Measurements from ENCODE around the gene ARL15. TPM values are rescaled to one million over a fixed set of nuclear protein-coding genes. Genes with fewer than 3 reads are reported as not detected.

The ARL15 gene
- total and polyA plus RNA-seq, 9 of the 15 experiments (the other 6 are each of a cell fraction or from before 2014, with no cell fraction given) = 18.5 to 80.4 (median 57.0) TPM

DNA sequence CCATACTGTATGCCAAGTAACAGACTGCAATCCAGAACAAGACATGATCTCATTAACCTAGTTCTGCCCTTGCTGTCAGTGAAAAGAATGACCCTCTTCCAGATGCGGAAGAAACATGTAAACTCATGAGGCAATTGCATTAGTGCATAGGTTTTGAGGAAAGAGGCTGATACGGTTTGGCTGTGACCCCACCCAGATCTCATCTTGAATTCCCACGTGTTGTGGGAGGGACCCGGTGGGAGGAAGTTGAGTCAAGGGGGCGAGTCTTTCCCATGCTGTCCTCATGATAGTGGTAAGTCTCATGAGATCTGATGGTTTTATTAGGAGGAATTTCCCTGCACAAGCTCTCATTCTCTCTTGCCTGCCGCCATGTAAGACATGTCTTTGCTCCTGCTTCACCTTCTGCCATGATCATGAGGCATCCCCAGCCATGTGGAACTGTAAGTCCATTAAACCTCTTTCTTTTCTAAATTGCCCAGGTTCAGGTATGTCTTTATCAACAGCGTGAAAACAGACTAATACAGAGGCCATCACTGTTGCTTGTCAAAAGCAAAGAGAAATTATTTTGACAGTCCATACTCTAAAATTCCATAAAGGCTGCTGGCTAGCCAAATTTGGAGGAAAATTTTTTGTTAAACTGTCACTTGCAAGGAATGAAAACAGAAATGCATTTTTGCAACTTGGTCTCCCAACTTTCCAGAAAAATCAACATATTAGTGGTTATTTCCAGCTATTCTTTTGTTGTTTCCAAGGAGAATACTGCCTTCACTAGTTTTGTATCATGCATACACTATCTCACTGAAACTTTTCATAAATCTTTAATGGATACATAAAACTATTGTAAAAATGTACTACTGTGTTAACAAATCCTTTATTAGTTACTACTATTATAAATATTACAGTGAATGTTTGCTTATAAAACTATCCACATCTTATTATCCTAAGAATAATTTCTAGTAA is 3.2 kb upstream of the ARL15 start (continued):
- no peak for TF ChIP-seq MBD2 (IDR thresholded peaks at IDR 0.05; ENCODE audit: borderline replicate concordance, low read depth)
- TF ChIP-seq, protein P1, sequence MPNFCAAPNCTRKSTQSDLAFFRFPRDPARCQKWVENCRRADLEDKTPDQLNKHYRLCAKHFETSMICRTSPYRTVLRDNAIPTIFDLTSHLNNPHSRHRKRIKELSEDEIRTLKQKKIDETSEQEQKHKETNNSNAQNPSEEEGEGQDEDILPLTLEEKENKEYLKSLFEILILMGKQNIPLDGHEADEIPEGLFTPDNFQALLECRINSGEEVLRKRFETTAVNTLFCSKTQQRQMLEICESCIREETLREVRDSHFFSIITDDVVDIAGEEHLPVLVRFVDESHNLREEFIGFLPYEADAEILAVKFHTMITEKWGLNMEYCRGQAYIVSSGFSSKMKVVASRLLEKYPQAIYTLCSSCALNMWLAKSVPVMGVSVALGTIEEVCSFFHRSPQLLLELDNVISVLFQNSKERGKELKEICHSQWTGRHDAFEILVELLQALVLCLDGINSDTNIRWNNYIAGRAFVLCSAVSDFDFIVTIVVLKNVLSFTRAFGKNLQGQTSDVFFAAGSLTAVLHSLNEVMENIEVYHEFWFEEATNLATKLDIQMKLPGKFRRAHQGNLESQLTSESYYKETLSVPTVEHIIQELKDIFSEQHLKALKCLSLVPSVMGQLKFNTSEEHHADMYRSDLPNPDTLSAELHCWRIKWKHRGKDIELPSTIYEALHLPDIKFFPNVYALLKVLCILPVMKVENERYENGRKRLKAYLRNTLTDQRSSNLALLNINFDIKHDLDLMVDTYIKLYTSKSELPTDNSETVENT (CRISPR knock-in tag; IDR thresholded peaks at IDR 0.05) = no peak
- TF ChIP-seq RUNX1 (IDR thresholded peaks at IDR 0.05; ENCODE audit: low read depth) = no peak
- no peak for TF ChIP-seq U2AF1 (optimal IDR thresholded peaks at IDR 0.05; ENCODE audit: low read depth, low read length)
- TF ChIP-seq HDAC1 (IDR thresholded peaks at IDR 0.05) = peak in 1 of 2 experiments; percentile 90; a peak in 2 of 4 replicates
- peak; percentile 63; the same call in 1 of the 2 replicates for TF ChIP-seq ESRRA (IDR thresholded peaks at IDR 0.05; ENCODE audit: borderline replicate concordance, low read depth)
- TF ChIP-seq, protein P2, sequence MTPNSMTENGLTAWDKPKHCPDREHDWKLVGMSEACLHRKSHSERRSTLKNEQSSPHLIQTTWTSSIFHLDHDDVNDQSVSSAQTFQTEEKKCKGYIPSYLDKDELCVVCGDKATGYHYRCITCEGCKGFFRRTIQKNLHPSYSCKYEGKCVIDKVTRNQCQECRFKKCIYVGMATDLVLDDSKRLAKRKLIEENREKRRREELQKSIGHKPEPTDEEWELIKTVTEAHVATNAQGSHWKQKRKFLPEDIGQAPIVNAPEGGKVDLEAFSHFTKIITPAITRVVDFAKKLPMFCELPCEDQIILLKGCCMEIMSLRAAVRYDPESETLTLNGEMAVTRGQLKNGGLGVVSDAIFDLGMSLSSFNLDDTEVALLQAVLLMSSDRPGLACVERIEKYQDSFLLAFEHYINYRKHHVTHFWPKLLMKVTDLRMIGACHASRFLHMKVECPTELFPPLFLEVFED (CRISPR knock-in tag; conservative IDR thresholded peaks at IDR 0.05) = no peak
- TF ChIP-seq FOXA1 (IDR thresholded peaks at IDR 0.05; ENCODE audit: borderline replicate concordance) = no peak
- TF ChIP-seq FOXJ3 (CRISPR knock-in tag; IDR thresholded peaks at IDR 0.05) = no peak
- TF ChIP-seq, protein P3, sequence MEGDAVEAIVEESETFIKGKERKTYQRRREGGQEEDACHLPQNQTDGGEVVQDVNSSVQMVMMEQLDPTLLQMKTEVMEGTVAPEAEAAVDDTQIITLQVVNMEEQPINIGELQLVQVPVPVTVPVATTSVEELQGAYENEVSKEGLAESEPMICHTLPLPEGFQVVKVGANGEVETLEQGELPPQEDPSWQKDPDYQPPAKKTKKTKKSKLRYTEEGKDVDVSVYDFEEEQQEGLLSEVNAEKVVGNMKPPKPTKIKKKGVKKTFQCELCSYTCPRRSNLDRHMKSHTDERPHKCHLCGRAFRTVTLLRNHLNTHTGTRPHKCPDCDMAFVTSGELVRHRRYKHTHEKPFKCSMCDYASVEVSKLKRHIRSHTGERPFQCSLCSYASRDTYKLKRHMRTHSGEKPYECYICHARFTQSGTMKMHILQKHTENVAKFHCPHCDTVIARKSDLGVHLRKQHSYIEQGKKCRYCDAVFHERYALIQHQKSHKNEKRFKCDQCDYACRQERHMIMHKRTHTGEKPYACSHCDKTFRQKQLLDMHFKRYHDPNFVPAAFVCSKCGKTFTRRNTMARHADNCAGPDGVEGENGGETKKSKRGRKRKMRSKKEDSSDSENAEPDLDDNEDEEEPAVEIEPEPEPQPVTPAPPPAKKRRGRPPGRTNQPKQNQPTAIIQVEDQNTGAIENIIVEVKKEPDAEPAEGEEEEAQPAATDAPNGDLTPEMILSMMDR (IDR thresholded peaks at IDR 0.05 in 2 of 3, conservative IDR thresholded peaks at IDR 0.05 in 1 of 3; ENCODE audit: insufficient read depth in 2 of 3, low read depth in 1 of 3, low read length in 3 of 3) = no peak
- no peak for TF ChIP-seq HNRNPK (IDR thresholded peaks at IDR 0.05; ENCODE audit: low read depth, low read length, poor library complexity, severe bottlenecking)
- no peak for TF ChIP-seq SAFB2 (IDR thresholded peaks at IDR 0.05; ENCODE audit: borderline replicate concordance, low read depth, low read length, severe bottlenecking)
- TF ChIP-seq NCOA1 (IDR thresholded peaks at IDR 0.05; ENCODE audit: low read depth) = peak; percentile 53; the same call in 1 of the 2 replicates
- no peak for TF ChIP-seq MTF1 (CRISPR knock-in tag; IDR thresholded peaks at IDR 0.05; ENCODE audit: borderline replicate concordance)
- TF ChIP-seq ZNF232 (CRISPR knock-in tag; IDR thresholded peaks at IDR 0.05) = no peak

All from K562 (cell line).